Measurements from ENCODE around the gene SNX32. TPM values are rescaled to one million over a fixed set of nuclear protein-coding genes. Genes with fewer than 3 reads are reported as not detected.

The SNX32 gene
- total and polyA plus RNA-seq, 2 of the 13 experiments (the other 11 are each of a cell fraction or from before 2014, with no cell fraction given), result 0.09 to 0.34 TPM

- TF ChIP-seq ZNF142 (CRISPR knock-in tag; IDR thresholded peaks at IDR 0.05) (no peak), HOXA9 (CRISPR knock-in tag; IDR thresholded peaks at IDR 0.05; ENCODE audit: borderline replicate concordance) (no peak)
Observed at GRCh38 chr11:65792456-65792855, 41.3 kb upstream of the SNX32 start (continued).

DNA sequence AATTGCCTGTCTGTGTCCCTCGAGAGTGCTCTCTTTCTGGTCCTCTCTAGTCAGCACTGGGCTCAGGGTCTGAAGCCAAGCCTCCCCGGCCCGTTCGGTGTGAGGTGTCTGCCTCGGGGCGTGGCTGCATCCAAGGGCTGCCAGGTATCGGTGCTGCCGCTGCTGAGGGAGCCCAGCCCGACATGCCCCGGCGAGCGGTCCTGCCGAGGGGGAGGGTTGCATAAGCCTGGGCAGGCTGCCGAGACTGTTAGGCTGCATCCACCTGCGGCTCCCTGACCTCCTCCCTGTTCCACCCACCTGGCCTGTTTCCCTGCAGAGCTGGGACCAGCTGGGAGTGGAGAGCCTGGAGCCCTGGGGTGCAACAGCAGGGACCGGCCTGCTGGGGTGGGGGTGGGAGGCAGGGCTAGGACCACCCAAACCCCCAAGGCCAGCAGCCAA, 40.6 kb upstream of the SNX32 start:
- ChIA-PET CTCF (ENCODE audit: low intra/inter-chr PET ratio, low total read pairs) (no interaction called here), POLR2A (no interaction called here)
- Histone ChIP-seq H3K4me3 (replicated peaks in 1 of 3; ENCODE audit: insufficient read depth in 1 of 3, low read depth in 2 of 3, low read length in 3 of 3) (no peak overlapping the region), H3K36me3 (replicated peaks in 1 of 2; ENCODE audit: control insufficient read depth in 1 of 2, insufficient read depth in 2 of 2, low read length in 2 of 2) (no peaks in the 10 kb centered on the region), H4K20me1 (ENCODE audit: insufficient read depth, low read length) (no peaks in the 10 kb centered on the region), H2AFZ (ENCODE audit: low read length) (no peak overlapping the region), H3K9me3 (ENCODE audit: low read length) (no peaks in the 10 kb centered on the region), H3K9ac (ENCODE audit: insufficient read depth, low read depth, low read length) (no peak overlapping the region), H3K4me1 (ENCODE audit: insufficient read depth, low read length) (peaks cover 41% of the 10 kb centered on the region), H3K79me2 (ENCODE audit: insufficient read depth, low read length) (no peaks in the 10 kb centered on the region), H3K27ac (ENCODE audit: extremely low read length, insufficient read depth, low read length) (no peak overlapping the region), H3K4me2 (ENCODE audit: low read depth, low read length) (peak overlapping the region; percentile 15; the same call in 1 of the 2 replicates), H3K27me3 (ENCODE audit: control insufficient read depth in 1 of 2, insufficient read depth in 2 of 2, low read length in 2 of 2) (peaks cover 25 to 89% of the 10 kb centered on the region in 2 experiments)
- DNase-seq (ENCODE audit: low spot score), result no peak
- ATAC-seq, result peak; percentile 10; the same call in 2 of the 3 replicates
- FAIRE-seq, result no peak
- intact Hi-C loops (cut with micrococcal nuclease; ENCODE audit: unreplicated experiment), result no loop called here
- no TSS peak for BruUV-seq (replicated peaks)
- TF ChIP-seq ZBED4 (CRISPR knock-in tag; IDR thresholded peaks at IDR 0.05; ENCODE audit: borderline replicate concordance) (no peak), MTF2 (CRISPR knock-in tag; IDR thresholded peaks at IDR 0.05; ENCODE audit: borderline replicate concordance) (peak; percentile 69; the same call in 1 of the 2 replicates), ZNF687 (CRISPR knock-in tag; IDR thresholded peaks at IDR 0.05) (0 out of 2 replicates have a peak, but pooled peaks have one; percentile 7)
- 14% methylated on average over 1 of the region's 16 CpGs for WGBS (ENCODE audit: low lambda C conversion rate)
- in situ Hi-C loops (cut with HindIII; ENCODE audit: extremely low pct_ligation_motif_present, low pct_unique_long_range_greater_than_20kb), result no loop called here
